GM19193 (cell line): ENCODE results near the gene PDE5A.

Source experiments
- POLR2A ChIP-seq: IDR thresholded peaks from 4 replicates; pipeline ENCODE4 v1.6.1; 2011; ENCODE audit not compliant: insufficient read depth, insufficient read length; ENCODE audit errors: extremely low read depth

Gene PDE5A

GRCh38 chr4:119628281-119629141 lies at the start of gene PDE5A:
TSS of gene PDE5A (minus strand) at chr4:119628804. CDS start at chr4:119628671, 133 bp downstream.
- no peak for TF ChIP-seq POLR2A

- TF ChIP-seq POLR2A = no peak
Measured at GRCh38 chr4:119676101-119676500, 47.5 kb upstream of the PDE5A start.

GRCh38 chr4:119675391-119675790 lies 46.8 kb upstream of the PDE5A start:
- no peak for TF ChIP-seq POLR2A

DNA sequence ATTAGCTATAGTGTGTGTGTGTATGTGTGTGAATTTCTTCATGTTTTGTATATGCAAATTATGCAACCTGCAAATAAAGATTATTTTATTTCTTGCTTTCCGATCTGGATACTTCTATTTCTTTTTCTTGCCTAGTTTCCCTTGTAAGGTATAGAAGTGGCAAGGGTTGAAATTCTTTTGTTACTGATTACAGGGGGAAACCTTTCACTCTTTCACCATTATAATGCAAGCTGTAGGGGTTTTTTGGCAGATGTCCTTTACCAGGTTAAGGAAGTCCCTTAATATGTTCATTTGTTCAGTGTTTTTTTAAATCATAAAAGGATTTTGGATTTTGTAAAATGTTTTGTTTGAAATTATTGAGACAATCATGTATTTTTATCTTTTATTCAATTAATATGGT lies 44.3 kb upstream of the PDE5A start:
- no peak for TF ChIP-seq POLR2A

DNA sequence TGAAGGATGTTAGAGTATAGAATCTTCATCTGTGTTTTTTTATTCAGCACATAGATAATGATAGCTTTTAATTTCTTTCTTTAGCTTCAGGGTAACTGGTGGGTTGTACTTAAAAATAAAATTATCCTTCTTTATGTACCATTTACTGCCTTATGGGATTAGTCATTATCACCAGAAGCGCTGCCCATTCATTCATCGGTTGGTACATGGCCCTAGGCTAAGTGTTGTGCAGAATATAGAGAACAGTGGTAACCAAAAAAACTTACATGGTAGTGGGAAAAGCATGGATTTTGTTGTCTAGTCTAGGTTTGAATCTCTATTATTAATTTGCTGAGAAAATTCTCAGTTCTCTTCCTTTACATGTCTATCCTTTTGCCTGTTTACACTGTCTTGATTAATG lies 43.5 kb upstream of the PDE5A start:
- TF ChIP-seq POLR2A = no peak

GRCh38 chr4:119671205-119671604 lies 42.6 kb upstream of the PDE5A start:
- no peak for TF ChIP-seq POLR2A

DNA sequence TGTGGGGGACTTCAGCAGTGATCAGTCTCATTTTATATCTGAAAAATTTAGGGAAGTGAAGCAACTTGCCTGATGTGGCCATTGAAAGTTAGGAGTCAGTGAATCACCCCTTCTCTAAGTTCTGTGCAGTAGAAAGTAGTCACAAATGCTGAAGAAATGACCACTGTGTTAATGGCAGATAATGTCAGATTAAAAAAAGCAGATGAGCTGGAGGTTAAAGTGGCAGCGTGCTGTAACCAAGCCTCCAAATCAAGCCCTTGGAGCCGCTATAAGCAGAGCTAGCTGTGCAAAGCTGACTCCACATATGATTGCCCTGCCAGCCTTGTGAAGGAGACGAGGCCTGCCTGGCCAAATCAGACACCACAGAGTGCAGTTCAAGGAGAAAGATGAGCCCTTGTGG lies 39.2 kb upstream of the PDE5A start:
- no peak for TF ChIP-seq POLR2A

GRCh38 chr4:119666653-119667091 lies 38.1 kb upstream of the PDE5A start:
- TF ChIP-seq POLR2A = no peak

- TF ChIP-seq POLR2A = no peak
Measured at GRCh38 chr4:119665752-119666151, 37.1 kb upstream of the PDE5A start.

GRCh38 chr4:119664168-119664907 lies 35.7 kb upstream of the PDE5A start:
- TF ChIP-seq POLR2A = no peak

DNA sequence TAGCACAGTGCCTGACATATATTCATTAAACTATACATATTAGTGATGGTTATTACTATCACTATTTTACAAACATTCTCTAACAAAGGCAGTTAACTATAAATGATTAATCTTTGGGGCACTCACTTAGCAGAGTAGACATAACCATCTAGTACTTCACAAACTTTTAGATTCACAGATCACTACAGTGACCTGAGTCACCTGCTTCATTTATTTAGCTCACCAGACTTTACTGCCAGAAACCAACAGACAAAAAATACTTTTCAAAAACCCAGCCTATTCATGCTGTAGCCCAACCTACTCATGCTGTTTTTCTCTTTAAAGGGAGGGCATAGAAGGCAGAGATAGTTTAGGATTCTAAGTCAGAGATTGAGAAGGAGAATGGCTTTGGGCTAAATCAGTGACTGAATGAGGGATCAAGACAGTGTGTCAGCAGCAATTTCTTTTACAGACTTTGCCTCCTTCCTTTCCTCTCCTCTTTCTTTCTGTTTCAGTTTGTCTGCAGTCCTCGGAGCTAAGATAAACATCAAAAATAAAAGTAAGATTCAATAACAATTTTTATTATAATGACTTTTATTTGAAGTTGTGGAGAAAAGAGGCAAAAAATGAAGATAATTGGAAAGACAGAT lies 34.7 kb upstream of the PDE5A start:
- TF ChIP-seq POLR2A = no peak

GRCh38 chr4:119661231-119661630 lies 32.6 kb upstream of the PDE5A start:
- no peak for TF ChIP-seq POLR2A

- no peak for TF ChIP-seq POLR2A
Measured at GRCh38 chr4:119659576-119659975, 31.0 kb upstream of the PDE5A start.

- TF ChIP-seq POLR2A = no peak
Measured at GRCh38 chr4:119657111-119657611, 28.6 kb upstream of the PDE5A start.

DNA sequence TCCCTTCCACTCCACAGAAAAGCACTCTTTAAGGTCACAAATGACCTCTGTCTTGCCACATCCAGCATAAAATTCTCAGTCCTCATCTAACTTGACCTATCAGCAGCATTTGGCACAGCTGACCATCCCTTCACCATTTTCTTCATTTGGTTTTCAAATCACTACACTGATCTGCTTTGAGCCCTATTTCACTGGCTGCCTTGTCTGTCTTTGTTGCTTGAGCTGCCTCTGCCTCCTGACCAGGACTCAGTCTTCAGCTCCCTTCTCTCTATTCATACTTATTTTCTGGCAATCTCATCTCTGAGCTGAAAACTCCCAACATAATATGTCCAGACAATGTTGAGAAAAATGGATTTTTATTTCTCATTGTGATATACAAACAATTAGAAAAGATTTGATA lies 27.7 kb upstream of the PDE5A start:
- TF ChIP-seq POLR2A = no peak
